Measurements from ENCODE around the gene SCN1B.
A peak's percentile ranks its signal among the peaks of the same experiment; 100 is the strongest.
"Not testable (repeated sequence)": the region's sequence is repeated elsewhere in the genome, so short reads cannot be mapped to it uniquely, and the experiment has no call there.

The SCN1B gene

GRCh38 chr19:35030257-35031071 is at the start of gene SCN1B:
Gene SCN1B (plus strand): TSS chr19:35030470. CDS start chr19:35030821, 351 bp downstream.
- DNase-seq (ENCODE audit: low spot score): peak; percentile 86

DNA sequence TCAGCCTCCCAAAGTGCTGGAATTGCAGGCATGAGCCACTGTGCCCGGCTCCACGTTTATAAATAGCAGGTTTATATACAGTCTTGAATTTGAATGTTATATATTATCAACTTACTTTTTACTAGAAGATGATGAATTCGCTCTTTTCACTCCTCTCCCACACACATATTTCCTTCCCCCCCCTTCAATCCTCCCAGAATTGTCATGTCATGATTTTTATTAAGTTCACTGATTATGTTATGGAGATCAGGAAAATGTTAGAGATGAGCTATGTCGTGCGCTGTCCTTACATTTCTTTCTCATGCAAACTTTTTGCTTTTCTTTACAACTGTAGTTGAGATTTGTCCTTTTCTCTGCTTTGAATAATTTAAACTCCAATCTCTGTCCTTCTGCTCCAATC is 48.0 kb upstream of the SCN1B start:
- DNase-seq (ENCODE audit: low spot score): no peak

DNA sequence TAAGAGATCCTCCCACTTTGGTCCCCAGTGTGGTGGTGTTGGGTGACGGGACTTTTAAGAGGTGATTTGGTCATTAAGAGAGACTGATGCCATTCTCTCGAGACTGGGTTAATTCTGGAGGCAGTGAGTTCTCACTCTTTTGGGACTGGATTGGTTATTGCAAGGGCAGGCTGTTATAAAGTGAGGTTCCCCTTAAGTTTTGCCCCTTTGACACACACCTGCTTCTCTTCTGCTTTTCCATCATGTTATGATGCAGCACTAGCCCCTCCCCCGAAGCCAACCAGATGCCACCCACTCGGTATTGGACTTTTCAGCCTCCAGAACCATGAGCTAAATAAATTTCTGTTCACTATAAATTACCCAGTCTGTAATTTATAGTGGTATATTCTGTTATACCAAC is 46.5 kb upstream of the SCN1B start:
- no peak for DNase-seq (ENCODE audit: low spot score)

GRCh38 chr19:34984287-34984686 is 46.0 kb upstream of the SCN1B start:
- DNase-seq (ENCODE audit: low spot score): no peak

DNA sequence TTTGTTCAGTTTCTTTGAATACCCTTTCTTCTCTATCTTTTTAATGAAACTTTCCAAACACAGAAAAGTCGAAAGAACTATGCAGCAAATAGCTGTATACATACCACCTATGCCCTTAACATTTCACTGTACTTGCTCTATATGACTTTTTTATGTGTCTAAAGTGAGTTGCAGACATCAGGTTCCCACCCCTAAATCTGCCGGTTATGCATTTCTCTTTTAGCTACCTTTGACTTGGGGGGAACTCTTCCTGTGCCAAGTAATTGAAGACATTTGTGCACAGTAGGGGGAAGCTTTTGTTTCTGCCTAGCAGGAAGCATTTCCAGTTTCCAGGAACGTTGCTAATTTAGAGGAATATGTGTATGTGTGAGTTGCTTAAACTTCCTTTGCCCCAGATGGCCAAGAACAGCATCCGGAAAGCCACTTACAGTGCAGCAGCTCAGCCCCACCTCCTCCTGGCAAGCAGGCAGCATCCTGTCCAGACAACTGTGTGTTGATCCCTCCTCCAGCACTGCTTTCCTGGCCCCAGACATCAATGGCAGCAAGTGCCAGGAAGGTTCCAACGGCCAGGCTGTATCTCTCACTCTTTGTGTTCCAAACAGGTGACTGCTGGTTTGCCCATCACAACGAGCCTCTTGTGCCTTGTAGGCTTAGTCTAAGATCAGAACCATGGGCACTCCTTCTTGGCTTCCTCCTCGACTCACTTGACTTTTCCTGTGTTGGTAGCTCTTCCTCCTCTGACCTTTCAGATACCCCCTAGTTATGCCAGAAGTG is 44.8 kb upstream of the SCN1B start:
- no peak for DNase-seq (ENCODE audit: low spot score)

- no peak for DNase-seq (ENCODE audit: low spot score)
Measured at GRCh38 chr19:34988119-34988518, 42.2 kb upstream of the SCN1B start.

GRCh38 chr19:34989298-34989697 is 41.0 kb upstream of the SCN1B start:
- DNase-seq (ENCODE audit: low spot score): no peak

GRCh38 chr19:34990578-34991192 is 39.6 kb upstream of the SCN1B start:
- no peak for DNase-seq (ENCODE audit: low spot score)

GRCh38 chr19:34991542-34992333 is 38.5 kb upstream of the SCN1B start:
- DNase-seq (ENCODE audit: low spot score): no peak

DNA sequence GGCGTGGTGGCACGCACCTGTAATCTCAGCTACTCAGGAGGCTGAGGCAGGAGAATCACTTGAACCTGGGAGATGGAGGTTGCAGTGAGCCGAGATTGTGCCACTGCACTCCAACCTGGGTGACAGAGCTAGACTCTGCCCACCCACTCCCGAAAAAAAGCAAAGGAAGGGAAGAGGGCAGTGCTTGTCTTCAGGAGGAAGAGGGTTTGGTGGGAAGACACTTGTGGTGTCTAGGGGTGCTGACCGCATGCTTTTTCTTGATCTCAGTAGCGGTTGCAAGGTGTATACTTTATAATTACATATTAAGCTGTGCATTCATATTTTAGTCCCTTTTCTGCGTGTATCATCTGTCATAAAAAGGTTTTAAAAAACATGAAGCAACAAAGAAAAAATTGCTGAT is 37.7 kb upstream of the SCN1B start:
- DNase-seq (ENCODE audit: low spot score): not testable (repeated sequence)

GRCh38 chr19:34994286-34994642 is 36.0 kb upstream of the SCN1B start:
- DNase-seq (ENCODE audit: low spot score): no peak

DNA sequence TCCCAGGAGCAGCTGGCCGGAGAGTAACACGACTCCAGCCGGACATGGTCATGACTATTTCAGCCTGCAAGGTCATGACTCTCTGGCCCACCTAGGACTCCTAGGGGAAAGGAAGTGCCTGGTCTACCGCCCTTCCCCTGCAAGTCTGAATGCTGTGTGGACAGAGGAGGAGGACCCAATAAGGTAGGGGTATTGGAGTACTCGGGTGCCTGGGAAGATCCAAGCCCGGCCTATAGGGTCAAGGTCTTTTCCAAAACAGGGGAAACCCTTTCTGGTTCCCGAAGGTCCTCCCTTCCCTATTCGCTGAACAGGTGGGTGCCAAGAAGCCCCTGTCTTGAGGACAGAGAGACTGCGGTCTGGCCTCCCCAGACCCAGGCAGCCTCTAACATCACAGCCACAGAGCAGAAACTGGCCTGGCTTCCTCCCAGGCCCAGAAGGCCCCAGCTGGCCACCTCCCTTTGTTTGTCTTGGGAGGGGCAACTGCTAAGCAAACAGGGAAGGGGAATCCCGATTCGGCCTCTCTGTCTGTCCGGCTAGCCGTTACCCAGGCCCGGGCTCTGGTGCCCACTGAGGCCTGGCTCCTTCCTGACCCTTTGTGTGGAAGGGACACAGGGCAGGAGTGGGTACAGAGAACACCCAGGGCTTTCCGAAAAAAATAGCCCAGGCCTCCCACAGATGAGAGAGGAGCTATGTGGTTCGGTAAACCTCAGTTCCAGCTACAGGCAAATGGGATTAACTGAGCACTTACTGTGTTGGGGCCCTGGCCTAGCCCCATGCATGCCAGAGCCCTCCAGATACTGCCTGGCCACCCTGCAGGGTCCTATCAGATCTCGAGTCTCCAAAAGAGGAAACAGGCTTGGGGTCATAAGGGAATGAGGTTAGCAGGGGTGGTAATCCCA is 35.4 kb upstream of the SCN1B start:
- DNase-seq (ENCODE audit: low spot score): peak; percentile 87

DNA sequence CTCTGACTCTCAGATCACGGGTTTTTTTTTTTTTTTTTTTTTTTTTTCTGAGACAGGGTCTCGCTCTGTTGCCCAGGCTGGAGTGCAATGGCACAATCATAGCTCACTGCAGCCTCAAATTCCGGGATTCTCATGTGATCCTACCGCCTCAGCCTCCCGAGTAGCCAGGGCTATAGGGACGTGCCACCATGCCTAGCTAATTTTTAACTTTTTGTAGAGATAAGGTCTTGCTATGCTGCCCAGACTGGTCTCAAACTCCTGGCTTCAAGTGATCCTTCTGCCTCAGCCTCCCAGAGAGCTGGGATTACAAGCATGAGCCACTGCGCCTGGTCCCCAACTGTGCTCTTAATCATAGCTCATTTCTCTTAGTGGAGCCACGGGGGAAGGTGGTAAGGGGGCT is 34.7 kb upstream of the SCN1B start:
- DNase-seq (ENCODE audit: low spot score): no peak

GRCh38 chr19:34997071-34997617 is 33.1 kb upstream of the SCN1B start:
- no peak for DNase-seq (ENCODE audit: low spot score)

DNA sequence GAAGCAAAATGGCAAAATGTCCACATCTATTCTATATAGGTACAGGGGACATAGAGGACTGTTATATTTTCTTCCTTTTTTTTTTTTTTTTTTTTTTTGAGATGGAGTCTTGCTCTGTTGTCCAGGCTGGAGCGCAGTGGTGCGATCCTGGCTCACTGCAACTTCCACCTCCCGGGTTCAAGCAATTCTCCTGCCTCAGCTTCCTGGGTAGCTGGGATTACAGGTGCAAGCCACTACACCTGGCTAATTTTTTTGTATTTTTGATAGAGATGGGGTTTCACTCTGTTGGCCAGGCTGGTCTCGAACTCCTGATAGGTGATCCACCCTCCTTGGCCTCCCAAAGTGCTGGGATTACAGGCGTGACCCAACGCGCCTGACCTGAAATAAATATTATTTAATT is 32.0 kb upstream of the SCN1B start:
- not testable (repeated sequence) for DNase-seq (ENCODE audit: low spot score)

GRCh38 chr19:34998777-34999497 is 31.3 kb upstream of the SCN1B start:
- peak; percentile 75 for DNase-seq (ENCODE audit: low spot score)

GRCh38 chr19:34999498-35000337 is 30.6 kb upstream of the SCN1B start, which contains the start of gene GRAMD1A:
Gene GRAMD1A (plus strand): TSS chr19:35000323. CDS start chr19:35000479, 156 bp downstream.
- DNase-seq (ENCODE audit: low spot score): peak; percentile 86

- DNase-seq (ENCODE audit: low spot score): no peak
Measured at GRCh38 chr19:35000338-35000646, 30.0 kb upstream of the SCN1B start.

All from HuH-7.5 (cell line).